Occipital lobe (tissue), 2 donors: Measurements from ENCODE around the gene RORB. TPM values are rescaled to one million over a fixed set of nuclear protein-coding genes. Genes with fewer than 3 reads are reported as not detected.

Experiments
- DNase-seq: peaks from one replicate; lab custom pipeline; 2025; lab: John Stamatoyannopoulos, UW
- total RNA-seq: library from RNA; depleted of rRNA; stranded (reverse); fragments of >200 nt; gene quantifications from one replicate; pipeline ENCODE4 v1.2.3, GENCODE V29; 2014

Gene RORB
- total RNA-seq, 1 donor from 2014 or later: 52.4 TPM

DNA sequence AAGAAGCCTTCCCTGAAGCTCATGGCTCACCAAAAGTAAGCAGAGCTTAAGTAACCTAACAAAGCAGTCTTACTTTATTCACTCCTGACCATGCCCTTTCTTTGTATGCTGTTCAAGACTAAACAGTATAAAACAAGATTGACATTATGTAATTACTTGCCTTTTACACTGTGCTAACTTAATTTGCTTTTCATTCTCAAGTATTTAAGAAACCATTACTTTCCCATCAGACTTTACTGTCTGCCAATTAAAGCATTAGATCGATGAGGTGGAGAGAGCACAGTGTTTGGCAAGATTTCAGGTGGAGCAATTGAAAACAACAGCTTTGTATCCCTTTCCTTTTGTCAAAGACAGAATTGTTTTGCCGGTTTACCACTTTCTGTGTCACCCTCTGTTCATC lies 98.2 kb downstream of the RORB start:
- DNase-seq: no peak

DNA sequence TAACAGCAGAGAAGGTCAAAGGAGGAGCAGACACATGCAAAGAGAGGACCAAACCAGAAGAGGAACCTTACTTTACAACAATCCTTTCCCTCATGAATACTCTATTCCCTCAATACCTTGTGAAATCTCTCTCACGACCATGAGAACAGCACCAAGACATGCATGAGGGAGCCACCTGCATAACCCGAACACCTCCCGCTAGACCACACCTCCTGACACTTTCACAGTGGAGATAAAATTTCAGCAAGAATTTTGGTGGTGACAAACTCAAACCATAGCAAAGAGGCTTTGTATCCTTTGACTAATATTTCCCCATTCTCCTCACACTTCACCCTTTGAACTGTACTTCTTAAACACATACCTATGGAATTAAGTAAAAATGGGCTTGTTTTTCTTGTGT lies 101.7 kb downstream of the RORB start:
- no peak for DNase-seq

- no peak for DNase-seq
Observed at GRCh38 chr9:74609671-74610405, 112.7 kb downstream of the RORB start.

GRCh38 chr9:74610523-74611061 lies 113.5 kb downstream of the RORB start:
- no peak for DNase-seq

DNA sequence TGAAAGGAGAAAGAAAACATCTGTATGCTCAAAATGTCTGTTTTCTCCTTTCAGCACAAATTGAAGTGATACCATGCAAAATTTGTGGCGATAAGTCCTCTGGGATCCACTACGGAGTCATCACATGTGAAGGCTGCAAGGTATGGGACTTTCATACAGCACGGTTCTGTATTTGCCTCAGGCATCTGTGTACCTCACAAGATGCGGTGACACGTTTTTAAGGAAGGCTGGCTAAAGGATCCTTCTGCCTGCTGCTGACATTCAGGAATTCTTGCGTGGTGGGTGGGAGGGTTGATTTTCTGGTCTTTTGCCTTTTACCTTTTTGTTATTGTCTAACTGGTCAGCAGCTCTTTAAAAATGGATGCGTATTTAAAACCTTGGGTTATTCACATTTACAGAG lies 133.1 kb downstream of the RORB start:
- no peak for DNase-seq

- no peak for DNase-seq
Observed at GRCh38 chr9:74639112-74639511, 142.0 kb downstream of the RORB start.

GRCh38 chr9:74642376-74642775 lies 145.2 kb downstream of the RORB start:
- peak; percentile 6 for DNase-seq

DNA sequence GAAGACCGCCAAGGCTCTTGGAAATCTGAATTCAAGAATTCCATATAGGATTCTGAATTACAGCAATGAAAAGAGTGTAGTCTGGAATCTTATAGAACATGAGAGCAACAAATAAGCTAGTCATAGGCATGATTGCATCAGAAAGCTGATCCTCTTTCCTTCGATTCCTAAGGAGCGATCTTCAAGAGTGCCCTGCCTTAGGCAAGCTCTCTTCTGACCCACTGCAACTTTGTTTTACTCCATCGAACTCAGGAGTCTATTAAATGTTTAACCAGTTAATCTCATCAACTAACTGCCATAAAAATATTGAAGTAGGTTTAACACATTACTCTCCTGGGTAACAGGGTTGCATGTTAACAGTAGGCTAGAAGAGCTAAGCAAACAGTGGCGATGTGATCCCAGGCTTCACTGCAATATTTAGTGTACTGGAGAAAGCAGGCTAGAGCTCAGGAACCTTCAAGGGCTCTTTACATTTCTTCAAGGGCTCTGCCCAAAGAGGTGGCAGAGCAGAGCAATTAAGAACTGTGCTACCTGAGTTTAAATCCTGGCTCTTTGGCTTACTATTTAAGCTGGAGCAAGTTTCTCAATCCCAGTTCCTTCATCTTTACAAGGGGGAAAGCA lies 146.3 kb downstream of the RORB start:
- no peak for DNase-seq

DNA sequence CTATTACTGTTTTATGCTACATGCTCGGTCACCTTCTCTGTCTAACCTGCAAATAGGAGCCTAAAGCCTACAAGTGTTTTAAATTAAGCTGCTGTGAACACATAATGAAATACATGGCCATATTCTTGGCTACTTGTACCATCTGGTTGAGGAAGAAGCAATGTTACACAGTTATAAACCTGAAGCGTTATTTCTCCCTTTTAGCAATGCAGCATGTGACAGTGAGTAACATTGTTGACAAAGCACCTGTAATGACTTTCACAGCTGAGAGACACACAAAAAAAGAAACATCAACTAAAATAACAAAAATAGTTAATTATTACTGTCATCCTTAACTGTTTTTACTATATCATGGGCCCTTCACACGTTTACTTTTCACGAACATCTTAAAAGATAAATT lies 146.9 kb downstream of the RORB start:
- no peak for DNase-seq

DNA sequence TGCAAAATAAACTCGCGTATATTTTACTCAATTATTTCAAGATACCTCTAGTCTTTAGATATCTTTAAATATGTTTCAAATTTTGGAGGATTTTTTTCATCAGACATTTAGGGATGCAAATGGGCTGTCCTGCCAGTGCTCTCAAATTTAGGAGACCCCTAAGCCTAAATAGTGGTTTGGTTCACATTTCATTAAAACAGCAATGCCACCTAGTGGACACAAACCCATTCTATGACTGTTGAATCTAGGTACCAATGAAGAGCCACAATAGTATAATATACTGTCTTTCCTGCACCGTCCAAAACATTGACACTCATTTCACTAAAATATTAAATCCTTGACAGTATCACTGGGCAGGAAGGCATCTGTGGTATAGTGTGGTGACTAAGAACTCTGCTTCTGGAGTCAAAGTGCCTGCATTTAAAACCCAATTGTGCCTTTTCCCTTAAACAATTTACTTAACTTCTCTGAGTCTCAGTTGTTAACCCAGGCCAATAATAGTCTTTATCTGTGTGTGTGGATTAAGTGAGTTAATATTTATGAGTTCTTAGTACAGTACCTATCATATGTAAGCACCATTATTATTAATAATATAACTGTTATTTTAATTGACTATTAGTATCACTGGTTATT lies 148.0 kb downstream of the RORB start:
- no peak for DNase-seq

- DNase-seq: no peak
Observed at GRCh38 chr9:74653410-74654080, 156.4 kb downstream of the RORB start.

DNA sequence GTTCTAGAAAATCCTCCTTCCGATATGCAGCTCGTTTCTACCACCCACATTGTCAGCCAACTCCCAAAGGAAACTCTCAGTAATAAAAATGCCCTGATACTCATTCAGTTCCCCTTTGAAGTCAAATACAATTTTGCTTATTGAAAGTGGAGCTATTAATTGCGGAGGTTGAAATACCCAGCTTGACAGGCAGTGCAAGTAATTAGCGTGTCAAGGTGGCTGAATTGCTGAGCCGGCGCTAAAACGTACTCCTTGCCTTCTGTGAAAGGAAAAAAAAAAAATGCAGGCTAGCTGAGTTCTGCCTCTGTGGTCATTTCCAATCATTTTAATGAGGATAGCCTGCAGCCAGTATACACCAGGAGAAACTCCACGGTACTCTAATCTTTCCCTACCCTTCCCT lies 165.5 kb downstream of the RORB start:
- DNase-seq: no peak

DNA sequence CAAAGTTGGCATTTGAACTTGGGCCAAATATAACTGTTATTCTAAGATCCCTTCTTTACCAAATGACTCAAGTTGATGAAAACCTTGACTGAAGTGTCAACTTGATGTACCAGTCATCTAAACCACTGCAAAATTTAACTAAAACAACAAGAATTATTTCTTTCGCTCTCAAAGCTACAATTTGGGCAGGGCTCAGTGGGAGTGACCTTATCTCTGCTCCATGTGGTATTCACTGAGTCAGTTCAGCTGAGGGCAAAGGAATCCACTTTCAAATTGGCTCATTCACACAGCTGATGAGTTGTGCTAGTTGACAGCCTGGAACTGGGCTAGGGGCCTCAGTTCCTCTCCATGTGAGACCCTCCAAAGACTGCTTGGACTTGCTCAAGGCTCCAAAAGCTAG lies 166.3 kb downstream of the RORB start:
- DNase-seq: no peak

- no peak for DNase-seq
Observed at GRCh38 chr9:74666625-74667316, 169.6 kb downstream of the RORB start.

- DNase-seq: no peak
Observed at GRCh38 chr9:74672237-74672636, 175.1 kb downstream of the RORB start.

DNA sequence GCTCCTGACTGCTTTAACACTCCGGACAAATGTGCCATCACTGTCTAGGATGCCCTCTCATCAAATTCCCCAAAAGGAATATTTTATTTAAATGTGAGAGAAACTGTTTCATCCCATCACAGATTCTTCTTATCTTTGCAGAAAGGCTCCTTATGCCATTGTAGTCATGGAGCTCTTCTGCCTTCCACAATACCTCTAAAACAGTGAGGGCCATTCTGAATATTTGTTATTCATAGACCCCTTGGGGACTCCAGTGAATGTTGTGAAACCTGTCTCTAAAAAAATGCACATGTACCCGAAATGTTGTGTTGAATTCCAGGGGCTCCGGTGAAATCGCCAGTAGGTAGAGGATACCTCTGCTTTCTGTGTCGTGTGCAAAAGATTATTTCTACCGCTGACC lies 176.9 kb downstream of the RORB start:
- no peak for DNase-seq

DNA sequence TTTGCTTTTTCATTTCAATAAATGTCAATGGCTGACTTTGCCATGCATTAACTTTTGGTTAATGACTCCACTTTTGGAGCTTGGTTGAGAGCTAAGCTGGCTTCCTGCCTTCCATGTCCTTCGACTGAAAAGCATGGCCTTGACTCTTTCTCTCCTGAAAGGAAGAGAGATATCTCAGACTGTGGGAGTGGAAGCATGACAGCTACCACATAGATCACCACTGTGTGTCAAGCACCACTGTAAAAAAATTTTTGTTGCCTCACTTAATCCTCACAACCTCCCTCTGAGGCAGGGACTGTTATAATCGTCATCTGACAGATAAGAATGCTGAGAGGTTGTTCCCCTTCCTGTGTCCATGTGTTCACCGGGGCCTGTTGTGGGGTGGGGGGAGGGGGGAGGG lies 184.8 kb downstream of the RORB start:
- no peak for DNase-seq

GRCh38 chr9:74683322-74683721 lies 186.2 kb downstream of the RORB start:
- peak; percentile 18 for DNase-seq

- no peak for DNase-seq
Observed at GRCh38 chr9:74691058-74691457, 193.9 kb downstream of the RORB start.

- DNase-seq: no peak
Observed at GRCh38 chr9:74696520-74696919, 199.4 kb downstream of the RORB start.

GRCh38 chr9:74697535-74697934 lies 200.4 kb downstream of the RORB start:
- no peak for DNase-seq
